Brain pericyte (primary cell): ENCODE data around the gene BCL2L11.
"Not testable (repeated sequence)": the region's sequence is repeated elsewhere in the genome, so short reads cannot be mapped to it uniquely, and the experiment has no call there.

Source experiments
- DNase-seq: peaks from one replicate; pipeline ENCODE4 v3.0.0-alpha.2; 2012; ENCODE audit warnings: low read depth, low spot score

Gene BCL2L11, protein sequence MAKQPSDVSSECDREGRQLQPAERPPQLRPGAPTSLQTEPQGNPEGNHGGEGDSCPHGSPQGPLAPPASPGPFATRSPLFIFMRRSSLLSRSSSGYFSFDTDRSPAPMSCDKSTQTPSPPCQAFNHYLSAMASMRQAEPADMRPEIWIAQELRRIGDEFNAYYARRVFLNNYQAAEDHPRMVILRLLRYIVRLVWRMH

GRCh38 chr2:111120253-111121027 lies at the start of gene BCL2L11:
BCL2L11 (plus strand) TSS chr2:111120914; CDS start chr2:111123746, 2,832 bp downstream.
- DNase-seq: no peak

- DNase-seq: peak; percentile 44
These were observed 49.0 kb upstream of the BCL2L11 start for GRCh38 chr2:111071600-111072171.

DNA sequence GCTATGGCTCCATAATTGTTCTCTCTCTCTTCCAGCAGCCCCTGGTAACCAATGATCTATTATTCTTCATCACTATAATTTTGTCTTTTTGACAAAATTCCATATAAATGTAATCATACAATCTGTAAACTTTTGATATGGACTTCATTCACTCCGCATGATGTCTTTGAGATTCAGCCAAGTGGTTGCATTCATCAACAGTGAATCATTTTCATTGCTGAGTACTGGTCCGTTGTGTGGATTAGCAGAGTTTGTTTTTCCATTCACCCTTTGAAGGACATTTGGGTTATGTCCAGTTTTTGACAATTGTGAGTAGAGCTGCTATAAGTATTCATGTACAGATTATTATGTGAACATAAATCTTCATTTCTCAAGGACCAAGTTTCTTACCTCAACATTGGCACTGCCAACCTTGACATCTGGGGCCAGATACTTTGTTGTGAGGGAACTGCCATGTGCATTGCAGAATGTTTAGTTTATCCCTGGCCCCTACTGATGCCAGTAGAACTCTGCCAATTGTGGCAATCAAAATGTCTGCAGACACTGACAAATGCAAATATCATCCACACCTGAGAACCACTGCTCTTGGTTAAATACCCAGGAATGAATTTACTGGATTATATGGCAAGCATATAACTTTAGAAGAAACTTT lies 48.4 kb upstream of the BCL2L11 start:
- DNase-seq: peak; percentile 40

- not testable (repeated sequence) for DNase-seq
These were observed 38.1 kb upstream of the BCL2L11 start for GRCh38 chr2:111082659-111083058.

GRCh38 chr2:111091811-111092211 lies 28.9 kb upstream of the BCL2L11 start:
- DNase-seq: no peak

DNA sequence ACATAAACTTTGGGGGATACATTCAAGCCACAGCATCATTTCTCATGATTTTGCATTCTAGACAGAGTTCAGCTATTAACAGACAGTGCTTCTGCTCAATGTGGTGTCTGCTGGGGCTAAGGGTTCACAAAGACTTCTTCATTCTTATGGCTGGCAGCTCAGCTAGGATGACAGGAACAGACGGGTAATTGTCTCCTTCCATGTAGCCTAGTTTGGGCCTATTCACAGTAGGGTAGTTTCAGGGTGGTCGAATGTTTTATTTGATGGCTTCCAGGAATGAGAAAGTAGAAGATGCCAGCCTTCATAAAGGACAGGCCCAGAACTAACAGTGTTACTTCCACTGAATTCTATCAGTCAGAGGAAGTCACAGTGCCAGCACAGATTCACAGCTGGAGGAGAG lies 26.0 kb upstream of the BCL2L11 start:
- DNase-seq: no peak

- no peak for DNase-seq
These were observed 25.3 kb upstream of the BCL2L11 start for GRCh38 chr2:111095434-111095833.

GRCh38 chr2:111099402-111099801 lies 21.3 kb upstream of the BCL2L11 start:
- no peak for DNase-seq

GRCh38 chr2:111100087-111100764 lies 20.5 kb upstream of the BCL2L11 start:
- no peak for DNase-seq

DNA sequence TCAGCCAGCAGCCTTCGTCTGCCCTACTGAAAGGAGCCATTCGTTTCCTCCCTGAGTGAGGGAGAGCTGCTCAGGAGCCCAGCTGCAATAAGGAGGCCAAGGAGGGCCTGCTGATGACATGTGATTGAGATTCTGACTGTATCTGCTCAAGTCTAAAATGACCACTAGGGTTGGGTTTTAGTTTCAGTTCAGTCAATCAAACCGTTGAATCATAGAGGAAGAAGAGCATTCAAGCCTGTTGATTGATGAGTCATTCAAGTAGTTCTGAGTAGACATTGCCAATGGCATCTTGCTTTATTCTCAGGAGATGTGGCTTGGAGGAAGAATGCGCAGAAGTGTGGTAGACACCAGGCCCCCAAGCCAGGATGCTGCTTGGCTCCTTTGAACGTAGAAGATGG lies 19.9 kb upstream of the BCL2L11 start:
- DNase-seq: no peak

GRCh38 chr2:111101592-111101991 lies 19.1 kb upstream of the BCL2L11 start:
- no peak for DNase-seq

DNA sequence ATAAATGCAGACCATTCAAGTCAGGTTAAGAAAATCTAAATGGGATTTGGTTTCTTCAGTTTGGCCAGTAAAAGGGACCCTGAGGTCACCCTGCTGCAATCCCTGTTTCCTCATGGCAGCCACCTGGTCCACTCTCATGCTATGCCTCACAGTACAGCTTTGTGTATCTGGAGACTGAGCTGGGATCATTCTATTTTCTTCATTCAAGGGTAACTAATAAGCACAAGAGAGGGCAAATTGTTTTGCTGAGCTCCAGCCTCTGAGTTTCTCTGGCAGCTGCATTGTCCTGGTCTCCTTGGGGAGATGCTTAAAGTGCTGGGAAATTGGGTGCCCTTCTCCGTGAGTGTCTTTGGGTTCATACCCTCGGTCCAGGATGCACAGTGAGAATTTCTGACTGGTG lies 18.5 kb upstream of the BCL2L11 start:
- no peak for DNase-seq

DNA sequence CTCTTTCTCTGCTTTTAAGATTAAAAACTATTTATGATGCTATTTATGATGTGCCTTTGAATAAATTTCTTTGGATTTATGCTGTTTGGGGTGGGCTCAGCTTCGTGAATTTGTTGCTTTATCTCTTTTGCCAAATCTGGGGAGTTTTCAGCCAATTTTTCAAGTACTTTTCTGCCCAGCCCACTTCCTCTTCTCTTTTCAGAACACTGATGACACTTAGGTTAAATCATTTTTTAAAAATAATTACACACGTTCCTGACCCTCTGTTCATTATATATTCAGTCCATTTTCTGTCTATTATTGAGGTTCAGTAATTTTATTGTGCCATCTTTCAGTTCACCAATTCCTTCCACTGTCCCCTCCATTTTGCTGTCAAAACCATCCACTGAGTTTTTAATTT lies 14.8 kb upstream of the BCL2L11 start:
- DNase-seq: no peak

DNA sequence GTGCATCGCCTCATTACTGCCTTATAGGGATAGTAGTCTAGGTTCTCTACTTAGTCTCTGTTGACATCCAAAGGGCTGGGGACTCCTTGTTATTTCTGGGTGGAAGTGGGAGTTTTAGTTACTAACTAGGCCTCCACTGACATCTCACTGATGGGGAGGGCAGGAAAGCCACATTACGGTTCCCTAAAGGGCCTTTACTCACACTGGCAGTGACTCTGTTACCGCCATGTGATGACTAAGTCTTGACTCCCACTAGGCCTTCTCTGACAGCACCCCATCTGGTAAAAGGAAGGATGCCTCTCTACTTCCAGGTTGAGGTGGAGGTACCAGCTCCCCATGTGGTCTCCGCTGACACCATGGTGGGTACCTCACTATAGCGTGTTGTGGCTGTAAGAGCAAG lies 14.0 kb upstream of the BCL2L11 start:
- DNase-seq: no peak

DNA sequence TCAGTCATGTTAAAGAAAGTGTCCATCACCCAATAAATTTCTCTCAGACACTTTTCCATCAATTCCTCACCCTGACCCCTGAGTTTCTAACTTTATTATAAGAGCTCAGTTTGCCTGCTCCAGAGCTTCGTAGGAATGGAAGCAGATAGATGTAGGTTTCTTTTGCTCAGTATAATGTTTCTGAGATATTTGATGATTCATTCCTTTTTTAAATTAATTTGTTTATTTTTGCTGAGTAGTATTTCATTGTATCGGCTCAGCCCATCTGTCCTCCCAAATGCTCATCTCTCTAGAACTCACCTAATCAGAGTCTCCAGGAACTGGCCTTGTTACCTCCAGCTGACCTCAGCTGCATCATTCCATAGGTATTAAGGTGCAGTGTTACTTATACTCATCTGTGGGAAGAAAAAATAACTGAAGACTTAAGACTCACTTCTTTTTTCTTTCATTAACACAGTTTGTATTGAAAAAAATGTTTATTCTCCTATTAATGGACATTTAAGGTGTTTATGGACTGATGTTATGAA lies 11.9 kb upstream of the BCL2L11 start:
- no peak for DNase-seq

DNA sequence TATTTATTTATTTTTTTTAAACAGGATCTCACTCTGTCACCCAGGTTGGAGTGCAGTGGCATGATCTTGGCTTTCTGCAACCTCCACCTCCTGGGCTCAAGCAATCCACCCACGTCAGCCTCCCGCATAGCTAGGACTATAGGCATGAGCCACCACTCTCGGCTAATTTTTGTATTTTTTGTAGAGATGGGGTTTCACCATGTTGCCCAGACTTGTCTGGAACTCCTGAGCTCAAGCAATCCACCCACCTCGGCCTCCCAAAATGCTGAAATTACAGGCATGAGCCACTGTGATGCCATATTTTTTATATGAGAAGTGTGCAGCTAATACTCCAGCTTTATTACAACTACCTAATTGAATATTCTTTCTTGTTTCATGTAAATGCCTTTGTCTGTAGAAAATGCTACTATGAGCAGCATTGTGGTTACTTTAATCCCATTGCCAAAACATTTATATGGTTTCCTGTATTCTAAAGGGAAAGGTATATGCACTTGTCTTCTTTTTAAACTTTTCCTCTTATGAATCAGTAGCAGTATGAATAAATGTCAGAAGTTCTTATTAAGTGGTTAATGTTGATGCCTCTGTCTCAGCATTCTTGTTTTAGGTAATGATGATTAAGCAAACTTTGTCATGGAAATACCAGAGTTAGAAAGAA lies 9.5 kb upstream of the BCL2L11 start:
- no peak for DNase-seq

GRCh38 chr2:111113838-111114237 lies 6.9 kb upstream of the BCL2L11 start:
- no peak for DNase-seq

DNA sequence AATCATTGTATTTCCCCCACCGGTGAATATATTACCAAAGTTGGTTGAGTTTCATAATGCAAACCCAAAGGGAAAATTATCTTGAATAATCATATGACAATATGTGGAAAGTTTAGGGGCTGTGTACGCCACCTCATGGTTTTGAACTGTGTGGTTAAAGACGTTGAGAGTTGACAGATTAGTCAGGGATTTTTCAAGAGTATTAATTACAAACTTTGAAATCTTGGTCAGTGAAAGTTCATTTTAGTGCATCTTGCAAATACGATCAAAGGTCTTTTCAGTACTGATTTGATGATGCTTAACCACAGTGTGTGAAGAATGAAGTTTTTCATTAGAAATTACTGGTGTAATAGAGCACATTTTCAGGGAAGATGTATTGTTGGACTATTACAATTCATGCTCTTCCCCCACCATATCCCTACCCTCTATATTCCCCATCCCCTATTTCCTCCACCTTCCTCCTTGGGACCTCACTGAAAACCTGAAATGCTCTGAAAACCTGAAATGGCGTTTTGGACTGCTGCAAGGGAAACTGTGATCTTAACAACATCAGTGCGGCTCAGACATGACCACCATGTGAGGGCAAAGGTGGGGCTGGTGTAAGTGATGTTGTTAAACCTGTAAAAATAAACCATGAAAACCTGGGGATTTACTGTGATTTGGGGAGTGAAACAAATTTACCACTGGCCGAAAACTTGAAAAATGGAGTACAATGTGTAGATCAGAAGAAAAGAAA lies 4.5 kb upstream of the BCL2L11 start:
- DNase-seq: no peak

- DNase-seq: no peak
These were observed 3.7 kb upstream of the BCL2L11 start for GRCh38 chr2:111116843-111117597.
